Measurements from ENCODE around the gene CHMP1B. TPM values are rescaled to one million over a fixed set of nuclear protein-coding genes. Genes with fewer than 3 reads are reported as not detected.

The CHMP1B gene
- total RNA-seq (2022) = 45.2 and 56.5 TPM in 2 replicates
- percentile 97 among the genes with signal in this experiment for Bru-seq, nascent RNA
- BruChase-seq, experiment 1, labeled RNA remaining after a 2-hour chase = percentile 99 among the genes with signal in this experiment
- percentile 98 among the genes with signal in this experiment for BruChase-seq, experiment 2, labeled RNA remaining after a 6-hour chase
- long read RNA-seq, transcript CHMP1B-201 (1 exons, 3,054 nt) = major isoform, 103 of 103 reads
- long read RNA-seq, partial matches to known transcripts = 0 of 103 reads
- long read RNA-seq, other reads (novel, unspliced or antisense) = 0 of 103 reads

DNA sequence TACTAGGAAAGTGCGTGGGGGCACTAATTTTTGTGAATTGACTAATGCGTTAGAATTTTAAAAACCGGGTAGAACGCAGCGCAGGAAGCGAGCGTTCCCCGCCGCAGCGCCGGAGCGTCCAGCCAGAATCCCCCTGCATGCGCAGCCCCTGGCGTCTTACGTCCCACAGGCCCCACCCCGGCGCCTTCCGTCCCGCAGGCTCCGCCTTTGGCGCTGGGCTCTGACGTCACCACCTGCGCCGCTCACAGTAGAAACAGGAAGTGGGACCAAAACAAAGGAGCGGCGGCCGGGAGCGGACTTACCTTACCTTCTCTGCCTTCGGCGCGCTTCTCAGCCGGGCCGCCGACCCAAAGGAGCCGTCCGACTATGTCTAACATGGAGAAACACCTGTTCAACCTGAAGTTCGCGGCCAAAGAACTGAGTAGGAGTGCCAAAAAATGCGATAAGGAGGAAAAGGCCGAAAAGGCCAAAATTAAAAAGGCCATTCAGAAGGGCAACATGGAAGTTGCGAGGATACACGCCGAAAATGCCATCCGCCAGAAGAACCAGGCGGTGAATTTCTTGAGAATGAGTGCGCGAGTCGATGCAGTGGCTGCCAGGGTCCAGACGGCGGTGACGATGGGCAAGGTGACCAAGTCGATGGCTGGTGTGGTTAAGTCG is at the start of gene CHMP1B:
Gene CHMP1B (plus strand): TSS at position 268 of the 660 bp plus-strand sequence. CDS start 99 bp downstream, at position 367.
- Mint-ChIP-seq H3K36me3 (ENCODE audit: insufficient read depth, unreplicated experiment) (peaks cover 35% of the 10 kb centered on the region), H3K4me1 (ENCODE audit: low read depth, unreplicated experiment) (peaks cover 13% of the 10 kb centered on the region)
- POLR2A ChIA-PET = interaction anchor here (1.4 to 4.9 kb wide), 2 partner anchors 11 to 42 kb away, joined by 9 to 70 read pairs; no protein-coding TSS in a partner anchor

DNA sequence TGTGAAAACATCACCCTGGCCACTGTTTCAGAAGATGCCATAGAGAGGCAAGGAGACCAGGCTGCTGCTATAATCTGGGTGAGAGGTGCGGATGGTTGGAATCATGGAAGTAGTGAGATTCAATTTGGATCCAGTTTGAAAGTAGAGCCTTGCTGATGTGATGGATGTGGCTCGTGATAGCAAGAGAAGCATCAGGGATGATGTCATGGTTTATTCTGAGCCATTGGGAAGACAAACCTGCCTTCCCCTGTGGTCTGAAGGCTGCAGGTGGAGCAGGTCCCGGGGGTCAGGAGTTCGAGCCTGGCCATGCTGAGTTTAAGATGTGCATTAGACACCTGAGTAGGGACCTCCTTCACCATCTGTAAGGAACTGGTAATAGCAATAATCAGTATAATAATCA is 49.6 kb upstream of the CHMP1B start:
- BruUV-seq (replicated peaks) = no TSS peak
- Histone ChIP-seq H3K36me3 (ENCODE audit: control insufficient read depth, insufficient read depth, low read length) (no peaks in the 10 kb centered on the region), H3K27me3 (replicated peaks; ENCODE audit: control insufficient read depth, insufficient read depth, low read length) (no peaks in the 10 kb centered on the region), H3K9me3 (no peaks in the 10 kb centered on the region), H3K4me3 (ENCODE audit: low read depth, low read length) (no peak overlapping the region), H3K4me1 (peaks cover 29% of the 10 kb centered on the region)
- no peaks in the 10 kb centered on the region for H3K9me3 Mint-ChIP-seq (ENCODE audit: unreplicated experiment)
- H3K36me3 Mint-ChIP-seq (ENCODE audit: insufficient read depth, unreplicated experiment) = peaks cover 11% of the 10 kb centered on the region
- no peak overlapping the region for H3K4me3 Mint-ChIP-seq (ENCODE audit: unreplicated experiment)
- no peak overlapping the region for H3K27ac Mint-ChIP-seq (ENCODE audit: unreplicated experiment)
- no peak for TF ChIP-seq CTCF (IDR thresholded peaks at IDR 0.05; ENCODE audit: insufficient read depth in 1 of 2, low read depth in 1 of 2, low read length in 1 of 2, severe bottlenecking in 1 of 2, unreplicated experiment in 1 of 2)
- DNase-seq = no peak
- intact Hi-C loops (cut with micrococcal nuclease; ENCODE audit: unreplicated experiment) = no loop called here
- ChIA-PET POLR2A (no interaction called here), CTCF (no interaction called here)
- no peaks in the 10 kb centered on the region for H3K27me3 Mint-ChIP-seq (ENCODE audit: insufficient read depth, unreplicated experiment)
- peaks cover 16% of the 10 kb centered on the region for H3K4me1 Mint-ChIP-seq (ENCODE audit: low read depth, unreplicated experiment)

More for the DNA sequence above, at the start of gene CHMP1B:
- H3K9me3 ChIP-seq = no peaks in the 10 kb centered on the region
- peak; percentile 96 to 97 for DNase-seq
- H3K27me3 ChIP-seq (replicated peaks; ENCODE audit: control insufficient read depth, insufficient read depth, low read length) = no peaks in the 10 kb centered on the region
- peak within 1 kb of the TSS; percentile 93 for H3K4me3 Mint-ChIP-seq (ENCODE audit: unreplicated experiment)
- H3K4me3 ChIP-seq (ENCODE audit: low read depth, low read length) = peak within 1 kb of the TSS; percentile 91
- peak within 1 kb of the TSS; percentile 93 for H3K27ac Mint-ChIP-seq (ENCODE audit: unreplicated experiment)
- H3K27me3 Mint-ChIP-seq (ENCODE audit: insufficient read depth, unreplicated experiment) = no peaks in the 10 kb centered on the region
- TF ChIP-seq CTCF (IDR thresholded peaks at IDR 0.05; ENCODE audit: insufficient read depth in 1 of 2, low read depth in 1 of 2, low read length in 1 of 2, severe bottlenecking in 1 of 2, unreplicated experiment in 1 of 2) = no peak
- no peaks in the 10 kb centered on the region for H3K9me3 Mint-ChIP-seq (ENCODE audit: unreplicated experiment)
- CTCF ChIA-PET = interaction anchor here (1.5 kb wide), 1 partner anchor 36 kb away, joined by 3 read pairs; no protein-coding TSS in a partner anchor
- H3K4me1 ChIP-seq = peaks cover 47% of the 10 kb centered on the region
- BruUV-seq (replicated peaks) = no TSS peak
- intact Hi-C loops (cut with micrococcal nuclease; ENCODE audit: unreplicated experiment) = loop anchor here (2.0 to 5.0 kb wide), 3 partner anchors 36 to 130 kb away; partner anchors contain the start of gene IMPA2
- no peaks in the 10 kb centered on the region for H3K36me3 ChIP-seq (ENCODE audit: control insufficient read depth, insufficient read depth, low read length)

DNA sequence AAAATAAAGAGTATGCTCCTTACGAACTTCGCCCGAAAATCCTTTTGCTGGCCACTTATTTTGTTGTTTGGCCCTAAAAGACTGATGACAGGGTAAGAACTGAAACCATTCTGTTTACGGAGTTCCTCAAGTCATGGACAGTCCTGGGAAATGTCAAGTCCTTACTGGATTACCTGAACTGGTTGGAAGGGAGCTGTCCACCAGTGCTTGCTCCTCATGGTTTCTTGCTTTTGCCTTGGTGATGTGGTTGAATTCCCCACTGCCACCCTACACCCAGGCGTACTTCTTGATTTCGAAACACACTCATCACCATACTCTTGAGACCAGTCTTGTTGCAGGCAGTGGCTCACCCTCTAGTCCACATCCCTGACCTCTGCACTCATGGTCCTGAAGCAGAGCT is 49.1 kb upstream of the CHMP1B start:
- no peak for TF ChIP-seq CTCF (IDR thresholded peaks at IDR 0.05; ENCODE audit: insufficient read depth in 1 of 2, low read depth in 1 of 2, low read length in 1 of 2, severe bottlenecking in 1 of 2, unreplicated experiment in 1 of 2)
- Mint-ChIP-seq H3K27me3 (ENCODE audit: insufficient read depth, unreplicated experiment) (no peaks in the 10 kb centered on the region), H3K27ac (ENCODE audit: unreplicated experiment) (no peak overlapping the region), H3K9me3 (ENCODE audit: unreplicated experiment) (no peaks in the 10 kb centered on the region), H3K36me3 (ENCODE audit: insufficient read depth, unreplicated experiment) (peaks cover 11% of the 10 kb centered on the region), H3K4me3 (ENCODE audit: unreplicated experiment) (no peak overlapping the region), H3K4me1 (ENCODE audit: low read depth, unreplicated experiment) (peaks cover 19% of the 10 kb centered on the region)
- no peak overlapping the region for H3K4me3 ChIP-seq (ENCODE audit: low read depth, low read length)
- no peaks in the 10 kb centered on the region for H3K9me3 ChIP-seq
- no peak for DNase-seq
- intact Hi-C loops (cut with micrococcal nuclease; ENCODE audit: unreplicated experiment) = no loop called here
- ChIA-PET CTCF (no interaction called here), POLR2A (no interaction called here)
- H3K36me3 ChIP-seq (ENCODE audit: control insufficient read depth, insufficient read depth, low read length) = no peaks in the 10 kb centered on the region
- BruUV-seq (replicated peaks) = no TSS peak
- H3K27me3 ChIP-seq (replicated peaks; ENCODE audit: control insufficient read depth, insufficient read depth, low read length) = no peaks in the 10 kb centered on the region
- H3K4me1 ChIP-seq = peaks cover 35% of the 10 kb centered on the region
